GM12878 (cell line): ENCODE data around the gene TRIM26. TPM values are rescaled to one million over a fixed set of nuclear protein-coding genes. Genes with fewer than 3 reads are reported as not detected.
"Not testable (repeated sequence)": the region's sequence is repeated elsewhere in the genome, so short reads cannot be mapped to it uniquely, and the experiment has no call there.

Experiments
- ATAC-seq: fragments of 200-7000 bp; cut with Tn5 transposase; 3 replicates; pipeline ENCODE4 v1.9.1; 2020; ENCODE audit warnings: mild to moderate bottlenecking, moderate library complexity
- BruUV-seq: library from RNA; stranded (reverse); fragments of 400-500 nt; replicated peaks from 2 replicates; lab custom pipeline; 2021; lab: Mats Ljungman, UMichigan
- CTCF ChIA-PET: fragments of 300-600 bp; sonication (Branson Sonifier 250); formaldehyde crosslinking; extraction: SDS; loops from one replicate; lab custom pipeline; 2021; ENCODE audit warnings: inconsistent platforms; lab: Yijun Ruan, JAX
- POLR2A ChIA-PET: fragments of 350-600 bp; formaldehyde crosslinking; extraction: SDS; loops from one replicate; lab custom pipeline; 2021; ENCODE audit warnings: inconsistent platforms; lab: Charles Lee
- RAD21 ChIA-PET: fragments of 300-600 bp; sonication (Branson Sonifier 250); formaldehyde crosslinking; loops from one replicate; lab custom pipeline; 2023; ENCODE audit warnings: antibody characterized with exemption; ENCODE audit not compliant: unreplicated experiment; lab: Charles Lee
- SMC1A ChIA-PET: fragments of 300-600 bp; sonication (Branson Sonifier 250); formaldehyde crosslinking; loops from one replicate; lab custom pipeline; 2023; ENCODE audit not compliant: unreplicated experiment, uncharacterized antibody; lab: Charles Lee
- DNase-seq: peaks from one replicate; pipeline ENCODE4 v3.0.0-alpha.2; 2011; ENCODE audit warnings: low read depth, low spot score
- FAIRE-seq: peaks from 3 replicates; lab custom pipeline; 2011; peaks lifted over from hg19 to GRCh38; lab: Jason Lieb, UNC
- H2AFZ ChIP-seq: 2 replicates; pipeline ENCODE4 v1.6.0; 2011; ENCODE audit warnings: low read depth, low read length, control low read depth; ENCODE audit not compliant: control insufficient read depth
- H3K27ac ChIP-seq: 2 replicates; pipeline ENCODE4 v1.5.1; 2011; ENCODE audit warnings: control low read depth; ENCODE audit not compliant: control insufficient read depth, insufficient read depth
- H3K27me3 ChIP-seq, 2 experiments: replicated peaks in 1 of 2; 2 replicates each; pipeline versions ENCODE4 v1.6.0 to v1.6.1; 2011; ENCODE audit warnings: low read length in 1 of 2; ENCODE audit not compliant: control insufficient read depth in 2 of 2, insufficient read depth in 2 of 2
- H3K36me3 ChIP-seq, 2 experiments: 2 replicates each; pipeline ENCODE4 v1.5.1; 2011; ENCODE audit warnings: low read length in 1 of 2; ENCODE audit not compliant: control insufficient read depth in 2 of 2, insufficient read depth in 2 of 2
- H3K4me1 ChIP-seq: 2 replicates; pipeline ENCODE4 v1.6.1; 2011; ENCODE audit warnings: mild to moderate bottlenecking, low read length, moderate library complexity, mixed read lengths; ENCODE audit not compliant: control insufficient read depth, insufficient read depth
- H3K4me2 ChIP-seq: 2 replicates; pipeline ENCODE4 v1.6.0; 2011; ENCODE audit warnings: control low read depth; ENCODE audit not compliant: control insufficient read depth, insufficient read depth
- H3K4me3 ChIP-seq: fragments of 200-600 bp; sonication (generic); 2 replicates; pipeline ENCODE4 v1.5.1; 2016
- H3K79me2 ChIP-seq: 2 replicates; pipeline ENCODE4 v1.6.0; 2011; ENCODE audit warnings: low read length; ENCODE audit not compliant: control insufficient read depth, insufficient read depth
- H3K9ac ChIP-seq: 2 replicates; pipeline ENCODE4 v1.8.0; 2011; ENCODE audit warnings: low read length, control low read depth, mixed read lengths; ENCODE audit not compliant: control insufficient read depth, insufficient read depth
- H3K9me3 ChIP-seq: replicated peaks from 3 replicates; pipeline ENCODE4 v1.5.1; 2011; ENCODE audit warnings: mild to moderate bottlenecking, low read length; ENCODE audit not compliant: control insufficient read depth, insufficient read depth
- H4K20me1 ChIP-seq: 2 replicates; pipeline ENCODE4 v1.6.0; 2011; ENCODE audit not compliant: control insufficient read depth, insufficient read depth
- KLF5 ChIP-seq: fragments of 450-650 bp; IDR thresholded peaks from 2 replicates; pipeline ENCODE4 v1.6.1; 2014; ENCODE audit warnings: mild to moderate bottlenecking; ENCODE audit not compliant: partially characterized antibody
- MEF2B ChIP-seq: fragments of 450-650 bp; IDR thresholded peaks from 2 replicates; pipeline ENCODE4 v1.6.1; 2018; ENCODE audit warnings: mild to moderate bottlenecking, moderate library complexity; ENCODE audit not compliant: partially characterized antibody, poor library complexity, severe bottlenecking
- MTA3 ChIP-seq: IDR thresholded peaks from 2 replicates; pipeline ENCODE4 v1.6.1; 2012; ENCODE audit warnings: low read length, inconsistent platforms, borderline replicate concordance
- NFIC ChIP-seq: IDR thresholded peaks from 2 replicates; pipeline ENCODE4 v1.6.1; 2012; ENCODE audit warnings: low read depth, mild to moderate bottlenecking, inconsistent platforms, low read length, moderate library complexity
- NFXL1 ChIP-seq: fragments of 450-650 bp; IDR thresholded peaks from 2 replicates; pipeline ENCODE4 v1.6.1; 2017; ENCODE audit warnings: antibody characterized with exemption, mild to moderate bottlenecking, borderline replicate concordance
- POU2F2 ChIP-seq: IDR thresholded peaks from 3 replicates; pipeline ENCODE4 v1.6.1; 2011; ENCODE audit warnings: low read depth, mild to moderate bottlenecking, low read length, borderline replicate concordance
- SREBF1 ChIP-seq: IDR thresholded peaks from 2 replicates; pipeline ENCODE4 v1.6.1; 2012; ENCODE audit warnings: mild to moderate bottlenecking, low read length
- SUPT20H ChIP-seq: IDR thresholded peaks from 2 replicates; pipeline ENCODE4 v1.6.1; 2011; ENCODE audit warnings: low read depth, mild to moderate bottlenecking, low read length, moderate library complexity, borderline replicate concordance; ENCODE audit not compliant: control insufficient read depth
- WGBS: methylation state at CpG from one replicate; pipeline ENCODE4 v1.1.6; 2016; ENCODE audit warnings: low lambda C conversion rate; ENCODE audit not compliant: insufficient replicate concordance, insufficient coverage; ENCODE audit errors: missing lambda C conversion rate; 5-methylcytosine and 5-hydroxymethylcytosine counted together
- in situ Hi-C: fragments of 300-500 bp; cut with MboI; formaldehyde crosslinking; loops from 9 replicates; pipeline ENCODE4 v1.14.3; 2018; ENCODE audit warnings: mixed read lengths
- intact Hi-C: fragments of 100-400 bp; cut with micrococcal nuclease; formaldehyde crosslinking; loops from one replicate; pipeline ENCODE4 v1.14.2; 2022; ENCODE audit not compliant: unreplicated experiment
- polyA plus RNA-seq, 11 experiments: library from polyadenylated mRNA; depleted of rRNA in 4 of 11; unstranded in 6 of 11; stranded (reverse) in 5 of 11; fragments of >200 nt; fragmentation: Nextera tagmentation in 4 of 11; fragmentation: Illumina TruSeq in 1 of 11; extraction: Ambion mirVana in 4 of 11; extraction: Trizol in 1 of 11; gene quantifications; 1 replicate in 1 of 11; 2 replicates in 10 of 11; pipeline versions ENCODE4 v1.2.1 to v1.2.3, GENCODE V29; 2011 to 2016; ENCODE audit warnings: inconsistent platforms in 2 of 11, missing spikeins in 2 of 11, low read depth in 1 of 11
- total RNA-seq, 4 experiments: library from RNA; depleted of rRNA in 3 of 4; stranded (reverse); fragments of >200 nt in 3 of 4; fragmentation: Illumina TruSeq in 1 of 4; extraction: Trizol in 1 of 4; gene quantifications; 2 replicates each; pipeline versions ENCODE4 v1.2.1 to v1.2.3, GENCODE V29; 2013 to 2021
- TF ChIP-seq, protein P1 (sequence below): fragments of 450-650 bp; formaldehyde crosslinking; IDR thresholded peaks from 2 replicates; pipeline ENCODE4 v1.5.0; 2022; ENCODE audit warnings: mild to moderate bottlenecking, missing genetic modification characterization
- TF ChIP-seq, protein P2 (sequence below): fragments of 450-650 bp; conservative IDR thresholded peaks from 2 replicates; pipeline ENCODE4 v1.6.1; 2017; ENCODE audit warnings: mild to moderate bottlenecking, moderate library complexity

Gene TRIM26
- total and polyA plus RNA-seq, 10 of the 15 experiments (the other 5 are each of a cell fraction or from before 2014, with no cell fraction given): 13.1 to 79.6 (median 63.6) TPM

DNA sequence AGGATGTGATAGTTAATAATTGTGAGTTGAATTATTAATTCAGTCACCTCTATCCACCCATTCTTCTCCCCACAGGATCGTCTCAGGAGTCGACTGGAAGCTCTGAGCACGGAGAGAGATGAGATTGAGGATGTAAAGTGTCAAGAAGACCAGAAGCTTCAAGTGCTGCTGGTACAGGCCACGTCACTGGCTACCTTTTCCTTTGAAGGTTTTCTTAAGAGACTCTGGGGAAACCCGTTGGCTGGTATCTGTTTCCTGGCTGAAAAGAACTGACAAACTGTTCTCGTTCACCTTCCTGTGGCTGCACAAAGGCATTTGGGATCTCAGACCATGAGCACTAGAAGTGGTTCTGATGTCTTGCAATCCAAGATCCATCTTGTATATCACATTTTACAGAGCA, 46.1 kb downstream of the TRIM26 start (continued):
- no peak for TF ChIP-seq SUPT20H
- TF ChIP-seq KLF5: no peak
- TF ChIP-seq MTA3: no peak

DNA sequence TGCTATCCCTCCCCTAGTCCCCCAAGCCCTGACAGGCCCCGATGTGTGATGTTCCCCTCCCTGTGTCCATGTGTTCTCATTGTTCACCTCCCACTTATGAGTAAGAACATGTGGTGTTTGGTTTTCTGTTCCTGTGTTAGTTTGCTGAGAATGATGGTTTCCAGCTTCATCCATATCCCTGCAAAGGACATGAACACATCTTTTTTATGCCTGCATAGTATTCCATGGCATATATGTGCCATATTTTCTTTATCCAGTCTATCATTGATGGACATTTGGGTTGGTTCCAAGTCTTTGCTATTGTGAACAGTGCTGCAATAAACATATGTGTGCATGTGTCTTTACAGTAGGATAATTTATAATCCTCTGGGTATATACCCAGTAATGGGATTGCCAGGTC, 48.0 kb downstream of the TRIM26 start:
- H3K79me2 ChIP-seq, POLR2A ChIA-PET, H4K20me1 ChIP-seq, H3K36me3 ChIP-seq, H3K27ac ChIP-seq, ATAC-seq, FAIRE-seq, H3K4me2 ChIP-seq, H3K27me3 ChIP-seq, DNase-seq, in situ Hi-C loops, H3K9me3 ChIP-seq, intact Hi-C loops, H3K4me1 ChIP-seq, H3K9ac ChIP-seq, RAD21 ChIA-PET, H3K4me3 ChIP-seq, BruUV-seq, H2AFZ ChIP-seq: not testable (repeated sequence)
- ChIA-PET CTCF (interaction anchor here (1.5 to 4.1 kb wide), 3 partner anchors 14 to 60 kb away, joined by 4 to 46 read pairs (median 28); no protein-coding TSS in a partner anchor), SMC1A (interaction anchor here (3.7 kb wide), 1 partner anchor 61 kb away, joined by 34 read pairs; no protein-coding TSS in a partner anchor)
- 100% methylated on average over 1 of the region's 1 CpG for WGBS

DNA sequence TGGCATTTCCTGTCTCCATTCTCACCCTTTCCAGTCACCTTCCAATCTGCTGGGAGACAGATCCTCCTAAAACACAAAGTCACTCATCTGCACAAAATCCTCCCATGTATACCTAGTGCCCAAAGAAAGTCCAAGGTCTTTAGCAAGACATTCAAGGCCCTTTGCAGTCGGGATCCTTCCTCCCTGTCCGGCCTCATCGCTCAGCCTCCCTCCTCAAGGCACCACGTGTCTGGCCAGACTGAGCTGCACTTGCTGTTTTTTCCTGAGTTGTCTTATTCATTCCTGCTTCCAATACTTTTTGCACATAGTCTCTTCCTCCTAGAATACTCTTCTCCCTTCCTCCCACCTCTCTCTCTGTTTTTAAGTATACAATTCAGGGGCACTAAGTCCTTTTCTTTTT, 48.5 kb downstream of the TRIM26 start:
- H3K9me3 ChIP-seq: no peaks in the 10 kb centered on the region
- in situ Hi-C loops: no loop called here
- H3K27ac ChIP-seq: no peak overlapping the region
- 27% methylated on average over 4 of the region's 4 CpGs for WGBS
- ChIA-PET POLR2A (interaction anchor here (1.0 kb wide), 1 partner anchor 44 kb away, joined by 3 read pairs; no protein-coding TSS in a partner anchor), SMC1A (interaction anchor here (0.6 to 1.2 kb wide), 4 partner anchors 31 to 1093 kb away, joined by 3 read pairs; partner anchors contain the start of gene NRM), CTCF (interaction anchor here (0.8 kb wide), 1 partner anchor 62 kb away, joined by 3 read pairs; no protein-coding TSS in a partner anchor), RAD21 (no interaction called here)
- ATAC-seq (no peak), FAIRE-seq (no peak), DNase-seq (no peak)
- H3K4me3 ChIP-seq: no peak overlapping the region
- H3K36me3 ChIP-seq: no peaks in the 10 kb centered on the region
- H3K4me1 ChIP-seq: no peaks in the 10 kb centered on the region
- H4K20me1 ChIP-seq: no peaks in the 10 kb centered on the region
- no peak overlapping the region for H3K4me2 ChIP-seq
- no TSS peak for BruUV-seq
- no peak overlapping the region for H2AFZ ChIP-seq
- no peak overlapping the region for H3K9ac ChIP-seq
- intact Hi-C loops: no loop called here
- H3K27me3 ChIP-seq: peaks cover 0 to 5% of the 10 kb centered on the region in 2 experiments; a peak in 2 of 4 replicates
- H3K79me2 ChIP-seq: no peaks in the 10 kb centered on the region
- TF ChIP-seq MEF2B (no peak), POU2F2 (no peak), SREBF1 (no peak), NFIC (no peak), NFXL1 (no peak)
- TF ChIP-seq, protein P1, sequence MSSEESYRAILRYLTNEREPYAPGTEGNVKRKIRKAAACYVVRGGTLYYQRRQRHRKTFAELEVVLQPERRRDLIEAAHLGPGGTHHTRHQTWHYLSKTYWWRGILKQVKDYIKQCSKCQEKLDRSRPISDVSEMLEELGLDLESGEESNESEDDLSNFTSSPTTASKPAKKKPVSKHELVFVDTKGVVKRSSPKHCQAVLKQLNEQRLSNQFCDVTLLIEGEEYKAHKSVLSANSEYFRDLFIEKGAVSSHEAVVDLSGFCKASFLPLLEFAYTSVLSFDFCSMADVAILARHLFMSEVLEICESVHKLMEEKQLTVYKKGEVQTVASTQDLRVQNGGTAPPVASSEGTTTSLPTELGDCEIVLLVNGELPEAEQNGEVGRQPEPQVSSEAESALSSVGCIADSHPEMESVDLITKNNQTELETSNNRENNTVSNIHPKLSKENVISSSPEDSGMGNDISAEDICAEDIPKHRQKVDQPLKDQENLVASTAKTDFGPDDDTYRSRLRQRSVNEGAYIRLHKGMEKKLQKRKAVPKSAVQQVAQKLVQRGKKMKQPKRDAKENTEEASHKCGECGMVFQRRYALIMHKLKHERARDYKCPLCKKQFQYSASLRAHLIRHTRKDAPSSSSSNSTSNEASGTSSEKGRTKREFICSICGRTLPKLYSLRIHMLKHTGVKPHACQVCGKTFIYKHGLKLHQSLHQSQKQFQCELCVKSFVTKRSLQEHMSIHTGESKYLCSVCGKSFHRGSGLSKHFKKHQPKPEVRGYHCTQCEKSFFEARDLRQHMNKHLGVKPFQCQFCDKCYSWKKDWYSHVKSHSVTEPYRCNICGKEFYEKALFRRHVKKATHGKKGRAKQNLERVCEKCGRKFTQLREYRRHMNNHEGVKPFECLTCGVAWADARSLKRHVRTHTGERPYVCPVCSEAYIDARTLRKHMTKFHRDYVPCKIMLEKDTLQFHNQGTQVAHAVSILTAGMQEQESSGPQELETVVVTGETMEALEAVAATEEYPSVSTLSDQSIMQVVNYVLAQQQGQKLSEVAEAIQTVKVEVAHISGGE (CRISPR knock-in tag): no peak
- TF ChIP-seq, protein P2, sequence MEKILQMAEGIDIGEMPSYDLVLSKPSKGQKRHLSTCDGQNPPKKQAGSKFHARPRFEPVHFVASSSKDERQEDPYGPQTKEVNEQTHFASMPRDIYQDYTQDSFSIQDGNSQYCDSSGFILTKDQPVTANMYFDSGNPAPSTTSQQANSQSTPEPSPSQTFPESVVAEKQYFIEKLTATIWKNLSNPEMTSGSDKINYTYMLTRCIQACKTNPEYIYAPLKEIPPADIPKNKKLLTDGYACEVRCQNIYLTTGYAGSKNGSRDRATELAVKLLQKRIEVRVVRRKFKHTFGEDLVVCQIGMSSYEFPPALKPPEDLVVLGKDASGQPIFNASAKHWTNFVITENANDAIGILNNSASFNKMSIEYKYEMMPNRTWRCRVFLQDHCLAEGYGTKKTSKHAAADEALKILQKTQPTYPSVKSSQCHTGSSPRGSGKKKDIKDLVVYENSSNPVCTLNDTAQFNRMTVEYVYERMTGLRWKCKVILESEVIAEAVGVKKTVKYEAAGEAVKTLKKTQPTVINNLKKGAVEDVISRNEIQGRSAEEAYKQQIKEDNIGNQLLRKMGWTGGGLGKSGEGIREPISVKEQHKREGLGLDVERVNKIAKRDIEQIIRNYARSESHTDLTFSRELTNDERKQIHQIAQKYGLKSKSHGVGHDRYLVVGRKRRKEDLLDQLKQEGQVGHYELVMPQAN: no peak
